ENCODE results near the gene FEV.

DNA sequence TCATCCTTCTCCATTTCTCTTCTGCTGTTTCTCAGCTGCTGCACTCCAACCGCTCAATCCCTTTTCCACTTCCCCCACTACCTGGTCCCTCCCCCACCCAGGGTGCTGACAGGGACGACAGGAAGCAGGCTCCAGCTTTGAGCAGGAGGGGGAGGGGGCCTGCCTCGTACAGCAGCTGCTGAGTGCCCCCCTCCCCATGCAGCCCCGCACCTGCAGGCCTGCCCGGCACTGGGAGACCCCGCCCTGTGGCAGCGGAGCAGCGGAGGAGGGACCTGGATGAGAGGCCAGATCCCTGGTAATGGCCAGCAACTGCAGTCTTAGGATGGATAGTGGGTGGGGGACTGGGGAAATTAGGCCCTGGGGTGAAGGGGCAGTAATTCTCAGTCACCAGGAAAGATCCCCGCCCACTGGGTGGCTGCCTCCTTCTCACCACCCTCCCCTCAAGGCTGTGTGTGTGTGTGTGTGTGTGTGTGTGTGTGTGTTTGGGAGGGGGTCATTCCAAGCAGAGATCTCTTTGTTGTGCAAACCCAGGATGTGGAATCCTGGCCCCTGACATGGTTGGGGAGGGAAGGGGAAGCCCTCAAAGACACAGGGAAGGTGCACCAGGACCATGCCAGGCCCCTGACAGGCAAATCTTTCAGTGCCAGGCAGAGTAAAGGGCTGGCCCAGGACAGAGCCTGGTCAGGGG is 15.0 kb upstream of the FEV start:
- TF ChIP-seq, protein P1, sequence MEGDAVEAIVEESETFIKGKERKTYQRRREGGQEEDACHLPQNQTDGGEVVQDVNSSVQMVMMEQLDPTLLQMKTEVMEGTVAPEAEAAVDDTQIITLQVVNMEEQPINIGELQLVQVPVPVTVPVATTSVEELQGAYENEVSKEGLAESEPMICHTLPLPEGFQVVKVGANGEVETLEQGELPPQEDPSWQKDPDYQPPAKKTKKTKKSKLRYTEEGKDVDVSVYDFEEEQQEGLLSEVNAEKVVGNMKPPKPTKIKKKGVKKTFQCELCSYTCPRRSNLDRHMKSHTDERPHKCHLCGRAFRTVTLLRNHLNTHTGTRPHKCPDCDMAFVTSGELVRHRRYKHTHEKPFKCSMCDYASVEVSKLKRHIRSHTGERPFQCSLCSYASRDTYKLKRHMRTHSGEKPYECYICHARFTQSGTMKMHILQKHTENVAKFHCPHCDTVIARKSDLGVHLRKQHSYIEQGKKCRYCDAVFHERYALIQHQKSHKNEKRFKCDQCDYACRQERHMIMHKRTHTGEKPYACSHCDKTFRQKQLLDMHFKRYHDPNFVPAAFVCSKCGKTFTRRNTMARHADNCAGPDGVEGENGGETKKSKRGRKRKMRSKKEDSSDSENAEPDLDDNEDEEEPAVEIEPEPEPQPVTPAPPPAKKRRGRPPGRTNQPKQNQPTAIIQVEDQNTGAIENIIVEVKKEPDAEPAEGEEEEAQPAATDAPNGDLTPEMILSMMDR (optimal IDR thresholded peaks at IDR 0.05 in 1 of 3, IDR thresholded peaks at IDR 0.05 in 1 of 3, conservative IDR thresholded peaks at IDR 0.05 in 1 of 3; ENCODE audit: extremely low read depth in 1 of 3, insufficient read depth in 2 of 3, low read length in 3 of 3): no peak
- TF ChIP-seq EZH2 (IDR thresholded peaks at IDR 0.05; ENCODE audit: low read length): no peak

Measured in keratinocyte (primary cell).